HEK293T (cell line): ENCODE measurements around the gene ANO3.

ENCODE experiments used
- ARNT ChIP-seq: fragments of 450-650 bp; IDR thresholded peaks from 2 replicates; pipeline ENCODE4 v1.6.1; 2017; ENCODE audit warnings: mild to moderate bottlenecking
- BHLHE40 ChIP-seq: fragments of 450-650 bp; IDR thresholded peaks from 2 replicates; pipeline ENCODE4 v1.6.1; 2016; ENCODE audit warnings: mild to moderate bottlenecking, moderate library complexity, borderline replicate concordance
- ELF4 ChIP-seq: fragments of 450-650 bp; IDR thresholded peaks from 2 replicates; pipeline ENCODE4 v1.6.1; 2017; ENCODE audit warnings: antibody characterized with exemption
- FOXA1 ChIP-seq: fragments of 450-650 bp; IDR thresholded peaks from 2 replicates; pipeline ENCODE4 v1.6.1; 2016; ENCODE audit warnings: mild to moderate bottlenecking
- FOXK2 ChIP-seq: fragments of 450-650 bp; IDR thresholded peaks from 2 replicates; pipeline ENCODE4 v1.6.1; 2016; ENCODE audit warnings: mild to moderate bottlenecking
- FOXM1 ChIP-seq: fragments of 450-650 bp; IDR thresholded peaks from 2 replicates; pipeline ENCODE4 v1.6.1; 2017; ENCODE audit warnings: mild to moderate bottlenecking, borderline replicate concordance
- HDGF ChIP-seq: fragments of 450-650 bp; IDR thresholded peaks from 2 replicates; pipeline ENCODE4 v1.6.1; 2017; ENCODE audit warnings: antibody characterized with exemption, borderline replicate concordance
- NFRKB ChIP-seq: fragments of 450-650 bp; IDR thresholded peaks from 2 replicates; pipeline ENCODE4 v1.6.1; 2016; ENCODE audit warnings: mild to moderate bottlenecking, moderate library complexity
- SP1 ChIP-seq: fragments of 450-650 bp; IDR thresholded peaks from 2 replicates; pipeline ENCODE4 v1.6.1; 2017
- SUZ12 ChIP-seq: fragments of 450-650 bp; IDR thresholded peaks from 2 replicates; pipeline ENCODE4 v1.6.1; 2016; ENCODE audit warnings: mild to moderate bottlenecking
- TARDBP ChIP-seq: fragments of 450-650 bp; IDR thresholded peaks from 2 replicates; pipeline ENCODE4 v1.6.1; 2016
- ZNF384 ChIP-seq: fragments of 450-650 bp; IDR thresholded peaks from 2 replicates; pipeline ENCODE4 v1.6.1; 2016

- TF ChIP-seq ARNT (no peak), TARDBP (no peak), SP1 (no peak), ELF4 (no peak), BHLHE40 (no peak), HDGF (no peak), FOXM1 (no peak), NFRKB (no peak), FOXA1 (no peak), FOXK2 (no peak), ZNF384 (no peak), SUZ12 (no peak)
Measured at GRCh38 chr11:26675233-26675928, 343.5 kb downstream of the ANO3 start.
